HCT116 (cell line): ENCODE results near the gene THAP8. TPM values are rescaled to one million over a fixed set of nuclear protein-coding genes. Genes with fewer than 3 reads are reported as not detected.
"Not testable (repeated sequence)": the region's sequence is repeated elsewhere in the genome, so short reads cannot be mapped to it uniquely, and the experiment has no call there.

ENCODE experiments used
- ATAC-seq: fragments of 200-7000 bp; cut with Tn5 transposase; 2 replicates; pipeline ENCODE4 v1.9.1; 2020; ENCODE audit warnings: mild to moderate bottlenecking, moderate library complexity
- BruUV-seq: library from RNA; stranded (reverse); fragments of 400-500 nt; replicated peaks from 2 replicates; lab custom pipeline; 2021; lab: Mats Ljungman, UMichigan
- CTCF ChIA-PET: fragments of 300-600 bp; sonication (Branson Sonifier 250); formaldehyde crosslinking; loops from one replicate; lab custom pipeline; 2021; ENCODE audit warnings: antibody characterized with exemption; lab: Charles Lee
- POLR2A ChIA-PET: fragments of 300-600, 350-600 bp; sonication (Branson Sonifier 250); formaldehyde crosslinking; loops from one replicate; lab custom pipeline; 2021; ENCODE audit warnings: antibody characterized with exemption; lab: Charles Lee
- RAD21 ChIA-PET, 2 experiments: fragments of 300-600 bp; sonication (Branson Sonifier 250); formaldehyde crosslinking; loops; one replicate each; lab custom pipeline; 2023; ENCODE audit warnings: low total read pairs in 2 of 2; ENCODE audit not compliant: uncharacterized antibody in 2 of 2, unreplicated experiment in 2 of 2, low non-redundant PET in 1 of 2; lab: Charles Lee
- DNase-seq: peaks from one replicate; pipeline ENCODE4 v3.0.0-alpha.2; 2010; ENCODE audit warnings: low read depth, low spot score
- H2AFZ ChIP-seq: fragments of 200-600 bp; shearing (Covaris generic), sonication (generic); 2 replicates; pipeline ENCODE4 v1.6.1; 2017; ENCODE audit warnings: low read depth, mixed run types, mixed read lengths, antibody characterized with exemption, low read length; ENCODE audit not compliant: poor library complexity, severe bottlenecking
- H3K27ac ChIP-seq: 2 replicates; pipeline ENCODE4 v1.5.1; 2012; ENCODE audit warnings: low read depth, low read length
- H3K27me3 ChIP-seq: fragments of 200-600 bp; sonication (generic); 2 replicates; pipeline ENCODE4 v1.6.1; 2016; ENCODE audit warnings: mixed run types, low read length, mixed read lengths; ENCODE audit not compliant: insufficient read depth
- H3K36me3 ChIP-seq, 2 experiments: fragments of 200-500 bp in 1 of 2; fragments of 200-600 bp in 1 of 2; sonication (Bioruptor generic) in 1 of 2; sonication (generic) in 1 of 2; 2 replicates each; pipeline versions ENCODE4 v1.5.1 to v1.6.1; 2014 to 2016; ENCODE audit warnings: low read length in 2 of 2, inconsistent platforms in 1 of 2, mixed read lengths in 1 of 2, mixed run types in 1 of 2; ENCODE audit not compliant: insufficient read depth in 2 of 2, control insufficient read depth in 1 of 2
- H3K4me1 ChIP-seq, 2 experiments: fragments of 200-600 bp in 1 of 2; sonication (generic) in 1 of 2; 2 replicates each; pipeline versions ENCODE4 v1.5.1 to v1.6.1; 2012 to 2017; ENCODE audit warnings: low read length in 2 of 2, inconsistent platforms in 1 of 2, mild to moderate bottlenecking in 1 of 2, mixed read lengths in 1 of 2, mixed run types in 1 of 2, moderate library complexity in 1 of 2; ENCODE audit not compliant: insufficient read depth in 2 of 2, control insufficient read depth in 1 of 2
- H3K4me2 ChIP-seq: fragments of 200-600 bp; sonication (generic); 2 replicates; pipeline ENCODE4 v1.6.1; 2017; ENCODE audit warnings: mixed run types, low read length, mixed read lengths
- H3K4me3 ChIP-seq, 2 experiments: fragments of 200-600 bp in 1 of 2; sonication (generic) in 1 of 2; replicated peaks in 1 of 2; 2 replicates each; pipeline ENCODE4 v1.5.1; 2011 to 2016; ENCODE audit warnings: low read length in 2 of 2, control low read depth in 1 of 2, low read depth in 1 of 2, mild to moderate bottlenecking in 1 of 2, mixed read lengths in 1 of 2, mixed run types in 1 of 2
- H3K79me2 ChIP-seq: fragments of 200-600 bp; sonication (generic); 2 replicates; pipeline ENCODE4 v1.6.1; 2017; ENCODE audit warnings: mild to moderate bottlenecking, mixed run types, low read length, moderate library complexity, mixed read lengths; ENCODE audit not compliant: insufficient read depth
- H3K9ac ChIP-seq: fragments of 200-600 bp; sonication (generic); 2 replicates; pipeline ENCODE4 v1.6.1; 2016; ENCODE audit warnings: low read length, mixed read lengths
- H3K9me2 ChIP-seq: fragments of 200-600 bp; sonication (generic), shearing (Covaris generic); 2 replicates; pipeline ENCODE4 v1.6.1; 2017; ENCODE audit warnings: mixed run types, mild to moderate bottlenecking, moderate library complexity; ENCODE audit not compliant: insufficient read depth
- H3K9me3 ChIP-seq, 2 experiments: fragments of 200-500 bp in 1 of 2; fragments of 200-600 bp in 1 of 2; sonication (Bioruptor generic) in 1 of 2; sonication (generic) in 1 of 2; 2 replicates each; pipeline ENCODE4 v1.6.1; 2014 to 2017; ENCODE audit warnings: low read length in 2 of 2, mixed read lengths in 2 of 2, inconsistent platforms in 1 of 2, low read depth in 1 of 2, mild to moderate bottlenecking in 1 of 2, mixed run types in 1 of 2, moderate library complexity in 1 of 2; ENCODE audit not compliant: control insufficient read depth in 1 of 2, insufficient read depth in 1 of 2
- H4K20me1 ChIP-seq: fragments of 200-600 bp; sonication (generic), shearing (Covaris generic); 2 replicates; pipeline ENCODE4 v1.6.1; 2017; ENCODE audit warnings: mixed run types, mild to moderate bottlenecking, moderate library complexity; ENCODE audit not compliant: insufficient read depth
- CBX3 ChIP-seq: IDR thresholded peaks from 2 replicates; pipeline ENCODE4 v1.6.1; 2012; ENCODE audit warnings: low read depth
- CEBPB ChIP-seq: IDR thresholded peaks from 2 replicates; pipeline ENCODE4 v1.6.1; 2012; ENCODE audit warnings: low read depth
- ELF1 ChIP-seq: IDR thresholded peaks from 2 replicates; pipeline ENCODE4 v1.6.1; 2012; ENCODE audit warnings: low read depth, borderline replicate concordance
- EZH2 ChIP-seq: fragments of 200-600 bp; sonication (generic); IDR thresholded peaks from 2 replicates; pipeline ENCODE4 v1.6.1; 2017; ENCODE audit warnings: antibody characterized with exemption, mixed run types
- FOSL1 ChIP-seq: IDR thresholded peaks from 2 replicates; pipeline ENCODE4 v1.6.1; 2012; ENCODE audit warnings: low read depth
- POLR2A ChIP-seq: IDR thresholded peaks from 2 replicates; pipeline ENCODE4 v1.7.0; 2011; ENCODE audit warnings: borderline replicate concordance; ENCODE audit not compliant: insufficient read depth, insufficient read length; ENCODE audit errors: extremely low read depth
- POLR2AphosphoS5 ChIP-seq: IDR thresholded peaks from 2 replicates; pipeline ENCODE4 v1.6.1; 2011; ENCODE audit warnings: mild to moderate bottlenecking, low read depth, low read length, moderate library complexity
- RAD21 ChIP-seq: IDR thresholded peaks from 2 replicates; pipeline ENCODE4 v1.6.1; 2012; ENCODE audit warnings: low read depth, mild to moderate bottlenecking
- TCF7L2 ChIP-seq: IDR thresholded peaks from 2 replicates; pipeline ENCODE4 v1.7.0; 2011; ENCODE audit warnings: borderline replicate concordance, inconsistent platforms; ENCODE audit not compliant: insufficient read depth, insufficient read length; ENCODE audit errors: extremely low read depth
- YY1 ChIP-seq: IDR thresholded peaks from 2 replicates; pipeline ENCODE4 v1.6.1; 2011; ENCODE audit warnings: low read length, low read depth, moderate library complexity, mild to moderate bottlenecking; ENCODE audit not compliant: insufficient replicate concordance; ENCODE audit errors: extremely low read depth
- ZFX ChIP-seq: fragments of 450-650 bp; IDR thresholded peaks from 2 replicates; pipeline ENCODE4 v1.6.1; 2017
- intact Hi-C: fragments of 100-400 bp; cut with micrococcal nuclease; formaldehyde crosslinking; loops from 2 replicates; pipeline ENCODE4 v1.10.0; 2022
- total RNA-seq: library from RNA; stranded (reverse); gene quantifications from one replicate; pipeline ENCODE4 v1.2.1, GENCODE V29; 2021; ENCODE audit not compliant: unreplicated experiment
- TF ChIP-seq, protein P1 (sequence below): IDR thresholded peaks from 2 replicates; pipeline ENCODE4 v1.6.1; 2011; ENCODE audit warnings: mild to moderate bottlenecking, low read length, moderate library complexity; ENCODE audit not compliant: insufficient replicate concordance; ENCODE audit errors: extremely low read depth

The THAP8 gene
- total RNA-seq, 1 experiment from 2014 or later, result 1.7 TPM

- H3K9ac ChIP-seq, H3K27ac ChIP-seq, H3K79me2 ChIP-seq, H3K4me2 ChIP-seq, H2AFZ ChIP-seq, POLR2A ChIA-PET, H3K9me2 ChIP-seq, RAD21 ChIA-PET, CTCF ChIA-PET, intact Hi-C loops, H3K36me3 ChIP-seq, H3K4me1 ChIP-seq, H4K20me1 ChIP-seq, H3K9me3 ChIP-seq, DNase-seq, BruUV-seq, H3K27me3 ChIP-seq, ATAC-seq, H3K4me3 ChIP-seq: not testable (repeated sequence)
Measured at GRCh38 chr19:36041092-36041491, 13.0 kb downstream of the THAP8 start.

DNA sequence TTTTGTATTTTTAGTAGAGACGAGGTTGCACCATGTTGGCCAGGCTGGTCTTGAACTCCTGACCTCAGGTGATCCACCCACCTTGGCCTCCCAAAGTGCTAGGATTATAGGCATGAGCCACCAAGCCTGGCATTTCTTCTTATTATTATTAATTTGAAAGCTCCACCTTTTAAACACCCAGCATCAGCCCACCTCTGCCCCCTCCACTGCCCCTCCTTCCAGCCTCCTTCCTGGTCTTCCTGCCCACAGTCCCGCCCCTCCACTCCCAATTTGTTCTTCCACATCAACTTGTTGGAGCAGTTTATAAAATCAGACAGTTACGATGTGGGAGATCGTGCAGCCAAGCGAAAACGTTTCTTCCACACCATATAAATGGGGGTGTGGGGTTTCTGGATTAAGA, 13.6 kb downstream of the THAP8 start:
- Histone ChIP-seq H3K4me2 (no peak overlapping the region), H3K9ac (no peak overlapping the region), H3K4me3 (no peak overlapping the region), H2AFZ (no peak overlapping the region), H4K20me1 (no peaks in the 10 kb centered on the region), H3K27ac (no peak overlapping the region), H3K79me2 (no peaks in the 10 kb centered on the region), H3K36me3 (no peaks in the 10 kb centered on the region), H3K9me2 (no peaks in the 10 kb centered on the region), H3K4me1 (no peaks in the 10 kb centered on the region), H3K9me3 (no peaks in the 10 kb centered on the region), H3K27me3 (no peaks in the 10 kb centered on the region)
- DNase-seq, result no peak
- RAD21 ChIA-PET, result no interaction called here
- POLR2A ChIA-PET, result no interaction called here
- TF ChIP-seq TCF7L2 (no peak), YY1 (no peak), CBX3 (no peak), EZH2 (no peak), POLR2A (no peak), CEBPB (no peak), ELF1 (no peak), FOSL1 (no peak), RAD21 (no peak), ZFX (no peak), POLR2AphosphoS5 (no peak)
- TF ChIP-seq, protein P1, sequence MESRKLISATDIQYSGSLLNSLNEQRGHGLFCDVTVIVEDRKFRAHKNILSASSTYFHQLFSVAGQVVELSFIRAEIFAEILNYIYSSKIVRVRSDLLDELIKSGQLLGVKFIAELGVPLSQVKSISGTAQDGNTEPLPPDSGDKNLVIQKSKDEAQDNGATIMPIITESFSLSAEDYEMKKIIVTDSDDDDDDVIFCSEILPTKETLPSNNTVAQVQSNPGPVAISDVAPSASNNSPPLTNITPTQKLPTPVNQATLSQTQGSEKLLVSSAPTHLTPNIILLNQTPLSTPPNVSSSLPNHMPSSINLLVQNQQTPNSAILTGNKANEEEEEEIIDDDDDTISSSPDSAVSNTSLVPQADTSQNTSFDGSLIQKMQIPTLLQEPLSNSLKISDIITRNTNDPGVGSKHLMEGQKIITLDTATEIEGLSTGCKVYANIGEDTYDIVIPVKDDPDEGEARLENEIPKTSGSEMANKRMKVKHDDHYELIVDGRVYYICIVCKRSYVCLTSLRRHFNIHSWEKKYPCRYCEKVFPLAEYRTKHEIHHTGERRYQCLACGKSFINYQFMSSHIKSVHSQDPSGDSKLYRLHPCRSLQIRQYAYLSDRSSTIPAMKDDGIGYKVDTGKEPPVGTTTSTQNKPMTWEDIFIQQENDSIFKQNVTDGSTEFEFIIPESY, result no peak
- CTCF ChIA-PET, result interaction anchor here (1.1 kb wide), 1 partner anchor 13 kb away, joined by 3 read pairs; the partner anchor contains the start of gene THAP8
- no TSS peak for BruUV-seq
- intact Hi-C loops, result no loop called here
- no peak for ATAC-seq
